HepG2 (cell line): Measurements from ENCODE around the gene CISD1. TPM values are rescaled to one million over a fixed set of nuclear protein-coding genes. Genes with fewer than 3 reads are reported as not detected.

Experiments used
- AGO1 ChIP-seq: fragments of 200-400 bp; formaldehyde crosslinking; IDR thresholded peaks from 2 replicates; pipeline ENCODE4 v1.6.1; 2017; ENCODE audit warnings: mild to moderate bottlenecking, low read depth, low read length, moderate library complexity; ENCODE audit not compliant: poor library complexity, severe bottlenecking
- ATF7-NPFF ChIP-seq: sonication (generic); formaldehyde crosslinking; IDR thresholded peaks from 2 replicates; pipeline ENCODE4 v1.8.1; 2023; ENCODE audit warnings: mild to moderate bottlenecking, low read depth, missing genetic modification reagents, moderate library complexity
- ELF3 ChIP-seq: IDR thresholded peaks from 2 replicates; pipeline ENCODE4 v1.6.1; 2016; ENCODE audit warnings: missing genetic modification reagents, missing compliant biosample characterization
- GABPA ChIP-seq, 2 experiments: IDR thresholded peaks; 2 replicates each; pipeline ENCODE4 v1.6.1; 2011 to 2016; ENCODE audit warnings: low read depth in 2 of 2, low read length in 1 of 2, missing biosample characterization in 1 of 2, missing genetic modification characterization in 1 of 2
- HNF4A ChIP-seq: sonication (generic); formaldehyde crosslinking; IDR thresholded peaks from 2 replicates; pipeline ENCODE4 v1.4.0; 2020; ENCODE audit warnings: missing genetic modification reagents
- MLLT10 ChIP-seq: sonication (generic); formaldehyde crosslinking; IDR thresholded peaks from 2 replicates; pipeline ENCODE4 v1.4.0; 2020; ENCODE audit warnings: missing genetic modification reagents
- MTF1 ChIP-seq: sonication (generic); formaldehyde crosslinking; IDR thresholded peaks from 2 replicates; pipeline ENCODE4 v1.5.0; 2020; ENCODE audit warnings: missing genetic modification reagents
- MXD4 ChIP-seq: IDR thresholded peaks from 2 replicates; pipeline ENCODE4 v1.6.1; 2016; ENCODE audit warnings: mild to moderate bottlenecking, missing biosample characterization, missing genetic modification reagents
- RXRA ChIP-seq: sonication (generic); formaldehyde crosslinking; IDR thresholded peaks from 2 replicates; pipeline ENCODE4 v1.5.1; 2020; ENCODE audit warnings: missing genetic modification reagents
- ZBTB21 ChIP-seq: sonication (generic); formaldehyde crosslinking; IDR thresholded peaks from 2 replicates; pipeline ENCODE4 v1.4.0; 2020; ENCODE audit warnings: missing genetic modification reagents
- ZBTB25 ChIP-seq: IDR thresholded peaks from 2 replicates; pipeline ENCODE4 v1.6.1; 2018; ENCODE audit warnings: missing genetic modification reagents
- ZNF253 ChIP-seq: sonication (generic); formaldehyde crosslinking; IDR thresholded peaks from 2 replicates; pipeline ENCODE4 v1.8.0; 2022; ENCODE audit warnings: mild to moderate bottlenecking, missing genetic modification reagents, borderline replicate concordance
- ZNF256 ChIP-seq: sonication (generic); formaldehyde crosslinking; conservative IDR thresholded peaks from 2 replicates; pipeline ENCODE4 v1.4.0; 2020; ENCODE audit warnings: missing genetic modification reagents
- ZNF510 ChIP-seq: sonication (generic); formaldehyde crosslinking; IDR thresholded peaks from 2 replicates; pipeline ENCODE4 v1.4.0; 2020; ENCODE audit warnings: low read depth, mild to moderate bottlenecking, missing genetic modification reagents
- ZNF598 ChIP-seq: sonication (generic); formaldehyde crosslinking; IDR thresholded peaks from 2 replicates; pipeline ENCODE4 v1.5.1; 2020; ENCODE audit warnings: mild to moderate bottlenecking, missing genetic modification reagents, borderline replicate concordance
- ZSCAN25 ChIP-seq: sonication (generic); formaldehyde crosslinking; IDR thresholded peaks from 2 replicates; pipeline ENCODE4 v1.8.0; 2022; ENCODE audit warnings: mild to moderate bottlenecking, missing genetic modification reagents
- polyA plus RNA-seq, 8 experiments: library from polyadenylated mRNA; depleted of rRNA in 3 of 8; stranded (reverse) in 7 of 8; unstranded in 1 of 8; fragments of >200 nt; fragmentation: Illumina TruSeq in 4 of 8; extraction: Trizol in 4 of 8; gene quantifications; 2 replicates each; pipeline versions ENCODE4 v1.2.1 to v1.2.3, GENCODE V29; 2011 to 2016; ENCODE audit warnings: low read depth in 4 of 8, missing spikeins in 1 of 8, mixed read lengths in 1 of 8; ENCODE audit not compliant: insufficient read depth in 1 of 8
- total RNA-seq, 5 experiments: library from RNA; depleted of rRNA; stranded (reverse); fragments of >200 nt; fragmentation: Illumina TruSeq; extraction: Trizol; gene quantifications; 2 replicates each; pipeline ENCODE4 v1.2.3, GENCODE V29; 2016; ENCODE audit warnings: low read depth in 1 of 5
- TF ChIP-seq, protein P1 (sequence below): sonication (generic); formaldehyde crosslinking; IDR thresholded peaks from 2 replicates; pipeline ENCODE4 v1.5.1; 2020; ENCODE audit warnings: mild to moderate bottlenecking, moderate library complexity, missing genetic modification reagents
- TF ChIP-seq, protein P2 (sequence below): IDR thresholded peaks from 2 replicates; pipeline ENCODE4 v1.6.1; 2018; ENCODE audit warnings: missing genetic modification reagents, mild to moderate bottlenecking, missing compliant biosample characterization
- TF ChIP-seq, protein P3 (sequence below): sonication (generic); formaldehyde crosslinking; IDR thresholded peaks from 2 replicates; pipeline ENCODE4 v1.5.0; 2020; ENCODE audit warnings: mild to moderate bottlenecking, missing genetic modification reagents, borderline replicate concordance
- TF ChIP-seq, protein P4 (sequence below): sonication (generic); formaldehyde crosslinking; conservative IDR thresholded peaks from 2 replicates; pipeline ENCODE4 v1.8.0; 2022; ENCODE audit warnings: low read depth, missing genetic modification reagents

Gene CISD1
- total and polyA plus RNA-seq, 2 of the 13 experiments (the other 11 are each of a cell fraction or from before 2014, with no cell fraction given): 63.4 to 78.9 TPM

- TF ChIP-seq ZNF510 (CRISPR knock-in tag) (0 out of 2 replicates have a peak, but pooled peaks have one; percentile 26), MTF1 (CRISPR knock-in tag) (0 out of 2 replicates have a peak, but pooled peaks have one; percentile 34), ZNF253 (CRISPR knock-in tag) (no peak), ZBTB21 (CRISPR knock-in tag) (no peak), ELF3 (peak; percentile 89), ZNF598 (CRISPR knock-in tag) (peak; percentile 70; the same call in 1 of the 2 replicates), MLLT10 (CRISPR knock-in tag) (no peak), GABPA (IDR thresholded peaks at IDR 0.05; ENCODE audit: low read depth, low read length) (peak; percentile 33; the same call in 1 of the 2 replicates), GABPA (CRISPR knock-in tag; IDR thresholded peaks at IDR 0.05; ENCODE audit: low read depth) (peak; percentile 85), ZNF256 (CRISPR knock-in tag) (0 out of 2 replicates have a peak, but pooled peaks have one; percentile 60), ATF7-NPFF (peak; percentile 67), HNF4A (CRISPR knock-in tag) (no peak), RXRA (no peak), MXD4 (CRISPR knock-in tag) (peak; percentile 82), AGO1 (no peak), ZBTB25 (CRISPR knock-in tag) (no peak; the same call in 1 of the 2 replicates), ZSCAN25 (peak; percentile 74)
- TF ChIP-seq, protein P1, sequence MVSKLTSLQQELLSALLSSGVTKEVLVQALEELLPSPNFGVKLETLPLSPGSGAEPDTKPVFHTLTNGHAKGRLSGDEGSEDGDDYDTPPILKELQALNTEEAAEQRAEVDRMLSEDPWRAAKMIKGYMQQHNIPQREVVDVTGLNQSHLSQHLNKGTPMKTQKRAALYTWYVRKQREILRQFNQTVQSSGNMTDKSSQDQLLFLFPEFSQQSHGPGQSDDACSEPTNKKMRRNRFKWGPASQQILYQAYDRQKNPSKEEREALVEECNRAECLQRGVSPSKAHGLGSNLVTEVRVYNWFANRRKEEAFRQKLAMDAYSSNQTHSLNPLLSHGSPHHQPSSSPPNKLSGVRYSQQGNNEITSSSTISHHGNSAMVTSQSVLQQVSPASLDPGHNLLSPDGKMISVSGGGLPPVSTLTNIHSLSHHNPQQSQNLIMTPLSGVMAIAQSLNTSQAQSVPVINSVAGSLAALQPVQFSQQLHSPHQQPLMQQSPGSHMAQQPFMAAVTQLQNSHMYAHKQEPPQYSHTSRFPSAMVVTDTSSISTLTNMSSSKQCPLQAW (CRISPR knock-in tag): no peak
- TF ChIP-seq, protein P2, sequence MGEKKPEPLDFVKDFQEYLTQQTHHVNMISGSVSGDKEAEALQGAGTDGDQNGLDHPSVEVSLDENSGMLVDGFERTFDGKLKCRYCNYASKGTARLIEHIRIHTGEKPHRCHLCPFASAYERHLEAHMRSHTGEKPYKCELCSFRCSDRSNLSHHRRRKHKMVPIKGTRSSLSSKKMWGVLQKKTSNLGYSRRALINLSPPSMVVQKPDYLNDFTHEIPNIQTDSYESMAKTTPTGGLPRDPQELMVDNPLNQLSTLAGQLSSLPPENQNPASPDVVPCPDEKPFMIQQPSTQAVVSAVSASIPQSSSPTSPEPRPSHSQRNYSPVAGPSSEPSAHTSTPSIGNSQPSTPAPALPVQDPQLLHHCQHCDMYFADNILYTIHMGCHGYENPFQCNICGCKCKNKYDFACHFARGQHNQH: peak; percentile 42; the same call in 1 of the 2 replicates
- TF ChIP-seq, protein P3, sequence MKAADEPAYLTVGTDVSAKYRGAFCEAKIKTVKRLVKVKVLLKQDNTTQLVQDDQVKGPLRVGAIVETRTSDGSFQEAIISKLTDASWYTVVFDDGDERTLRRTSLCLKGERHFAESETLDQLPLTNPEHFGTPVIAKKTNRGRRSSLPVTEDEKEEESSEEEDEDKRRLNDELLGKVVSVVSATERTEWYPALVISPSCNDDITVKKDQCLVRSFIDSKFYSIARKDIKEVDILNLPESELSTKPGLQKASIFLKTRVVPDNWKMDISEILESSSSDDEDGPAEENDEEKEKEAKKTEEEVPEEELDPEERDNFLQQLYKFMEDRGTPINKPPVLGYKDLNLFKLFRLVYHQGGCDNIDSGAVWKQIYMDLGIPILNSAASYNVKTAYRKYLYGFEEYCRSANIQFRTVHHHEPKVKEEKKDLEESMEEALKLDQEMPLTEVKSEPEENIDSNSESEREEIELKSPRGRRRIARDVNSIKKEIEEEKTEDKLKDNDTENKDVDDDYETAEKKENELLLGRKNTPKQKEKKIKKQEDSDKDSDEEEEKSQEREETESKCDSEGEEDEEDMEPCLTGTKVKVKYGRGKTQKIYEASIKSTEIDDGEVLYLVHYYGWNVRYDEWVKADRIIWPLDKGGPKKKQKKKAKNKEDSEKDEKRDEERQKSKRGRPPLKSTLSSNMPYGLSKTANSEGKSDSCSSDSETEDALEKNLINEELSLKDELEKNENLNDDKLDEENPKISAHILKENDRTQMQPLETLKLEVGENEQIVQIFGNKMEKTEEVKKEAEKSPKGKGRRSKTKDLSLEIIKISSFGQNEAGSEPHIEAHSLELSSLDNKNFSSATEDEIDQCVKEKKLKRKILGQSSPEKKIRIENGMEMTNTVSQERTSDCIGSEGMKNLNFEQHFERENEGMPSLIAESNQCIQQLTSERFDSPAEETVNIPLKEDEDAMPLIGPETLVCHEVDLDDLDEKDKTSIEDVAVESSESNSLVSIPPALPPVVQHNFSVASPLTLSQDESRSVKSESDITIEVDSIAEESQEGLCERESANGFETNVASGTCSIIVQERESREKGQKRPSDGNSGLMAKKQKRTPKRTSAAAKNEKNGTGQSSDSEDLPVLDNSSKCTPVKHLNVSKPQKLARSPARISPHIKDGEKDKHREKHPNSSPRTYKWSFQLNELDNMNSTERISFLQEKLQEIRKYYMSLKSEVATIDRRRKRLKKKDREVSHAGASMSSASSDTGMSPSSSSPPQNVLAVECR: peak; percentile 90; the same call in 1 of the 2 replicates
- TF ChIP-seq, protein P4, sequence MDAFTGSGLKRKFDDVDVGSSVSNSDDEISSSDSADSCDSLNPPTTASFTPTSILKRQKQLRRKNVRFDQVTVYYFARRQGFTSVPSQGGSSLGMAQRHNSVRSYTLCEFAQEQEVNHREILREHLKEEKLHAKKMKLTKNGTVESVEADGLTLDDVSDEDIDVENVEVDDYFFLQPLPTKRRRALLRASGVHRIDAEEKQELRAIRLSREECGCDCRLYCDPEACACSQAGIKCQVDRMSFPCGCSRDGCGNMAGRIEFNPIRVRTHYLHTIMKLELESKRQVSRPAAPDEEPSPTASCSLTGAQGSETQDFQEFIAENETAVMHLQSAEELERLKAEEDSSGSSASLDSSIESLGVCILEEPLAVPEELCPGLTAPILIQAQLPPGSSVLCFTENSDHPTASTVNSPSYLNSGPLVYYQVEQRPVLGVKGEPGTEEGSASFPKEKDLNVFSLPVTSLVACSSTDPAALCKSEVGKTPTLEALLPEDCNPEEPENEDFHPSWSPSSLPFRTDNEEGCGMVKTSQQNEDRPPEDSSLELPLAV (CRISPR knock-in tag): no peak
Observed at GRCh38 chr10:58334817-58335305, 65.9 kb downstream of the CISD1 start, which contains the start of gene UBE2D1 (continued).
